Suprapubic skin (tissue), 3 donors: ENCODE measurements around the gene SP100.

Experiments used
- CTCF ChIP-seq, 2 donors: fragments of 200-600 bp in 1 of 2; fragments of 450-650 bp in 1 of 2; sonication (generic) in 1 of 2; IDR thresholded peaks; one replicate each; pipeline ENCODE4 v1.5.1; 2016 to 2019; ENCODE audit warnings: antibody characterized with exemption in 2 of 2, mild to moderate bottlenecking in 1 of 2, moderate library complexity in 1 of 2
- POLR2A ChIP-seq, 2 donors: fragments of 450-650 bp; IDR thresholded peaks; one replicate each; pipeline ENCODE4 v1.6.1; 2017; ENCODE audit warnings: antibody characterized with exemption in 2 of 2, mild to moderate bottlenecking in 2 of 2, moderate library complexity in 2 of 2

GRCh38 chr2:230410861-230411569 is 5.0 kb upstream of the SP100 start:
- TF ChIP-seq CTCF (IDR thresholded peaks at IDR 0.05) (no peak), POLR2A (IDR thresholded peaks at IDR 0.05) (no peak)
